Measurements from ENCODE around the gene NR5A2.
"Not testable (repeated sequence)": the region's sequence is repeated elsewhere in the genome, so short reads cannot be mapped to it uniquely, and the experiment has no call there.

Gene NR5A2

DNA sequence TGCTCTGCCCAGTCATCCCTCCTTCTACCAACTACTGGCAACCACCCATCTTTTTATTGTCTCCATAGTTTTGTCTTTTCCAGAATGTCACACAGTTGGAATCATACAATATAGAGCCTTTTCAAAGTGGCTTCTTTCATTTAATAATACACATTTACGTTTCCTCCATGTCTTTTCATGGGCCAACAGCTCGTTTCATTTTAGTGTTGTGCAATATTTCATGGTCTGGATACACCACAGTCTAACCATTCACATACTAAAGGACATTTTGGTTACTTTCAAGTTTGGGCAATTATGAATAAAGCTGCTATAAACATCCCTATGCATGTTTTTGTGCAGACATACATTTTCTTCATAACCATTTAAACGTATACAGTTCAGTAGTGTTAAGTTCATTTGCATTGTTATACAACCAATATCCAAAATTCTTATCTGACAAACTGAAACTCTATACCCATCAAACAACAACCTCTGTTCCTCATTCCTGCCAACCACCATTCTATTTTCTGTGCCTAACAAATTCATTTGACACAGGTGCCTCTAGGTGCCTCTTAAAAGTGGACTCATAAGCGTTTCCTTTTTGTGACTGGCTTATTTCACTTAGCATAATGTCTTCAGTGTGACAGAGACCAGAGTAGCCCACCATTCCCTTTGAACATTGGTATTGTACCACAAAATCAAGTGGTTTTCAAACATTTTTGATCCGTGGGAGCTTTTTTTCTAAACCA, 138.1 kb downstream of the NR5A2 start:
- no peak for DNase-seq (ENCODE audit: low spot score)

- DNase-seq (ENCODE audit: low spot score): no peak
Observed at GRCh38 chr1:200166411-200166810, 138.9 kb downstream of the NR5A2 start.

DNA sequence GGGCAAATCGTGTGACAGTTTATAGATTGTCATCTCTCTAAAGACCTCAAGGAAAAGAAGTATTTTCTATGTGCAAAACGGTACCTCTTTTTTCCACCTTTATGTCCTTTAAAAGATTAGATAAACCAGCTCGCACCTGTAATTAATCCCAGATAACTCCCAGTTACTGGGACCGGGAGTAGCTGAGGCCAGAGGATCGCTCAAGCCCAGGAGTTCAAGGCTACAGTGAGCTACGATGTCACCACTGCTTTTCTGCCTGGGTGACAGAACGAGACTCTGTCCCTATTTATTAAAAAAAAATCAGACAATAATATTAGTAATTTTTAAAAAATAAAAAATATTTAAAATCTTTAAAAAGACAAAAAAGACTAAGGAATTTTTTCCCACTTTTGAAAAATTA, 141.4 kb downstream of the NR5A2 start:
- no peak for DNase-seq (ENCODE audit: low spot score)

- DNase-seq (ENCODE audit: low spot score): no peak
Observed at GRCh38 chr1:200172311-200172710, 144.8 kb downstream of the NR5A2 start.

DNA sequence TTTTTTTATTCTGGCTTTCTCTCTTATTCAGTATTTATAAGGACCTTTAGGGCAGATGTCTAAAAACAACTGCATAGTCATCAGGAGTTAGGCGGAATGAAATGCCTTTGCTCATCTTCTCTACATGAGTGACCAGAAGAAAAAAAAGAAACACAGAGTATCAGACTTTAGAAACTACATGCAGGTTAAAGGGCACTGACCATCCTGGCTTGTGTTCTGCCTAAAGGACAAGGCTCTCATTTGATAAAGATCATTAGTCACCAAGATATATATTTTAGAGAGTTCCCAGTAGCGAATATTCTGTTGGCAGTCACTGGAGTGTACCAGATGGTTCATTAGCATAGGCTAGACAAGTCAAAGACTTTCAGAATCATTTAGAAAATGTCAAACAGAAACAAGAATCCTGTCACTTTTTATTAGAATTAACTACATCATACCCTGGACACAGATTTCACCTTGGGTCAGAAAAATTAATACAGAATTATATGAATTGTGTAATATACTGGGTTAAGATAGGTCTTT, 145.6 kb downstream of the NR5A2 start:
- no peak for DNase-seq (ENCODE audit: low spot score)

GRCh38 chr1:200174525-200175295, 147.2 kb downstream of the NR5A2 start:
- DNase-seq (ENCODE audit: low spot score): no peak

- no peak for DNase-seq (ENCODE audit: low spot score)
Observed at GRCh38 chr1:200176181-200176580, 148.7 kb downstream of the NR5A2 start.

GRCh38 chr1:200176798-200177197, 149.3 kb downstream of the NR5A2 start:
- no peak for DNase-seq (ENCODE audit: low spot score)

DNA sequence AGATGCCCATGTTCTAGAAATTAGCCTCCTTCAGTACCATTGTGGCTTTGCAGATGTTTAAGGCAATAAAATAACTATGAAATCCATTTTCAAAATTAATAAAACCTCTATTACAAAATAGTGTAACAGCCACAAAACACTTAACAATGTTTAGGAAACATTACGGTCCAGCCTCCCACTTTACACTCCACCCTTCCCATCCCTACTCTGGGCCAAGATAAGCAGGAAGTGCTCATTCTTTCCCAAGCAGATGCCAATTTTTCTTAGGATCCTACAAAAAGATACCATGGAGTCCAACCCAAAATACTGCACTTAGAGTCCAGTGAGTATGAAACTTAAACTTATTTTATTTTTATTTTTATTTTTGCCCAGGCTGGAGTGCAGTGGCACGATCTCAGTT, 150.8 kb downstream of the NR5A2 start:
- no peak for DNase-seq (ENCODE audit: low spot score)

DNA sequence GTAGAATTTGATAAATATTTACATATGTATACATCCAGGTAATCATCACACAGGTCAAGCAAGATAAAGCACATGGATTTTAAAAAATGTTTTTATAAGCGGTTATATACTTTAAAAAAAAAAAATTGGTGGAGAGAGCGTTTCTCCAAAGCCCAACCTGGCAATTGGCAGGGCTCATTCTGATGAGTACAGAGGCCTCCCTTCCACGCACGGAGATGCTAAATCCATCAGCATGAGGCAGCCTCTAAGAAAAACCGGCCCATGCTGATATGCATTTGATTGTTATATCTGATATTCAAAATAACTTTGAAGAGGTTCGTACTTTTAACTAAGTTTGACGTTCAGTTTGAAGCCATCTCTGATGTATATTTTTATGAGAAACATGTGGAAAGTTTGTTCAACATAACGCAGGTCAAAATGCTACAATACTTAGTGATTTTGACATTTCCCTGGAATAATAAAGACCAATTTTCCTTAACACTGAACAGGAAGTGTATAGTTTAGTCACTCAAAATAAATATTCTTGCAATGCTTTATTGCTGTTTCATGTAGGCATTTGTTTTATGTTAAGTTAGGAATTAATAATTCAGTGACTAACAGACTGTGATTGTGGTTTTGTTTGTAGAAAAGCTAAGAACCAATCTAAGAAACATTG, 151.7 kb downstream of the NR5A2 start:
- DNase-seq (ENCODE audit: low spot score): no peak

DNA sequence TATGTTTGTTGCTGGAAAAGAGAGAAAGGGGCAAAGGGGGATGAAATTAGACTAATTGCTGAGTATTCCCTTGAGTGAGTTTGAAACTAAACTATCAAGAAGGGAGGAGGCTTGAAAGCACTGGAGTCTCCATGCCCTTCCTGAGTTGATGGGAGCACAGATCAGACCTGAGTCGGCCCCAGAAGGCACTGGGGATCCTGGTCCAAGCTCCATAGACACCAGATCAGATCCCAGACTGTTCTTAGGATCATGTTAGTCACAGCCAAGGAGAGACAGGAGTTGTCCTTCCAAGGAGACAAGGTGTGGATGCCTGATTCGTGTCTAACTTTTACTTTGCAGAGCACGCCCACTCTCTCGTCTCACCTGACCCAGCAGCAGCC, 152.3 kb downstream of the NR5A2 start:
- DNase-seq (ENCODE audit: low spot score): no peak

GRCh38 chr1:200180821-200181220, 153.3 kb downstream of the NR5A2 start:
- no peak for DNase-seq (ENCODE audit: low spot score)

- DNase-seq (ENCODE audit: low spot score): no peak
Observed at GRCh38 chr1:200181861-200182260, 154.4 kb downstream of the NR5A2 start.

- no peak for DNase-seq (ENCODE audit: low spot score)
Observed at GRCh38 chr1:200182701-200183100, 155.2 kb downstream of the NR5A2 start.

GRCh38 chr1:200183637-200184036, 156.1 kb downstream of the NR5A2 start:
- DNase-seq (ENCODE audit: low spot score): no peak

DNA sequence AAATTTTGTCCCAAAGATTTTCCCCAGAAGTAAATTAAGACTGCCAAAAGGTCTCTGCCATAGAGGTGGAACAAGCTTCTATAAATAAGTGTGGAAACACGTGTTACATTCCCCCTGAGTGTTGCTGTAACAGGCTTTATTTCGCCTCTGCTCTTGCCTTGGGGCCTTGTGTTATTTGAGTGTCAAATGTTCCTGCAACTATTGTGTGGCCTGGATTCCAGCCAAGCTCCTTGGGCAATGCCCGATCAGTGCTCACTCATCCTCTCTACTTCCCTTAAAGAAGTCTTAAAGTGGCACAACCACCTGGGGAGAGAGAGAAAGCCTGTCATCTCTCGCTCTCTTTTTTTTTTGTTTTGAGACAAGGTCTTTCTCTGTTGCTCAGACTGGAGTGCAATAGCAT, 156.7 kb downstream of the NR5A2 start:
- no peak for DNase-seq (ENCODE audit: low spot score)

DNA sequence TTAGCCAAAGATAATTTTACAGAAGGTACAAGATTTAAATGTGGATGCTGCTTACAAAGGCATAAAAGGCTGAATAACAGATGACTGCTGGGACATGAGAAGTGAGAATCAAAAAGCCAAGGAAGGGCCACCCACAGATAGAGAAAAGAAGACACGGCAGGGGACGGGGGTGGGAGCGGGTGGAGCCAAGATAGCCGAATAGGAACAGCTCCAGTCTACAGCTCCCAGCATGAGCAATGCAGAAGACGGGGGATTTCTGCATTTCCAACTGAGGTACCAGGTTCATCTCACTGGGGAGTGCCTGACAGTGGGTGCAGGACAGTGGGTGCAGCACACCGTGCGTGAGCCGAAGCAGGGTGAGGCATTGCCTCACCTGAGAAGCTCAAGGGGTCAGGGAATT, 157.7 kb downstream of the NR5A2 start:
- peak; percentile 10 for DNase-seq (ENCODE audit: low spot score)

GRCh38 chr1:200187332-200187731, 159.8 kb downstream of the NR5A2 start:
- not testable (repeated sequence) for DNase-seq (ENCODE audit: low spot score)

DNA sequence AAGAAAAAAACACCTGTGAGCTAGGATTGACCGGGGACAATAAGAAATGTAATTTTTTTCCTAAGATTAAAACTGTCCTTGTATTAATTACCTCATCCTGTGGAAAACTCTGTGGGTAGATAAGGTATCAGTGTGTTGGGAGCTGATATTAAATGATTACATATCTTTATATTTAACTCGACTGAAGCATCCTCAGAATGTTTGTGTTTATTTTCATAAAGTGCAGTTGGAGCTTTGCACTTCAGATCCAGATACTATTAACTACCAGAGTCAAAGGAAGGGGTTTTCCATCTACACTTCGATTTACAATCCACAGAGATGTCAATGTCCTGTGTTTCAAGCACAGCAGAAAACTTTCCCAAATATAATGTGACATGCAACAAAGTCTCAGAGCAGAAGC, 164.5 kb downstream of the NR5A2 start:
- DNase-seq (ENCODE audit: low spot score): no peak

DNA sequence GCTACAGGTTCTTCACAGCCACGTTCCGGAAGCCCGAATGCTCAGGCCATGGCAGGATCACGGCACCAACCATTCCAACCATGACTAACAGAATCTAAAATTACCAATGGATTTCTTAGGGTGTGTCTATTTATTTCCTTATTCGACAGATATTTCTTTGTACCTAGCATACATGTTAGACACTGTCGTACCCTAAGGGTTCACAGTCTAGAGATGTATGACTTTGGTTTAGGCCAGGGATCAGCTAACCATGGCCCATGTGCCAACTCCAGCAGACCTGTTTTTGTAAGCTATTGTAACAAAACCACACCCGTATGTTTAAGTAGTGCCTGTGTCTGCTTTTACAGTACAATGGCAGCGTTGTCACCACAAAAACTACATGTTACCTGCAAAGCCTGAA, 167.0 kb downstream of the NR5A2 start:
- DNase-seq (ENCODE audit: low spot score): no peak

- DNase-seq (ENCODE audit: low spot score): no peak
Observed at GRCh38 chr1:200198236-200198635, 170.7 kb downstream of the NR5A2 start.

- DNase-seq (ENCODE audit: low spot score): no peak
Observed at GRCh38 chr1:200205216-200205995, 177.9 kb downstream of the NR5A2 start.
